NCI-H748 (cell line): Measurements from ENCODE around the gene BRSK2.
"Not testable (repeated sequence)": the region's sequence is repeated elsewhere in the genome, so short reads cannot be mapped to it uniquely, and the experiment has no call there.

Source experiments
- DNase-seq: peaks from one replicate; lab custom pipeline; 2025; ENCODE audit not compliant: unreplicated experiment; lab: John Stamatoyannopoulos, UW

BRSK2 gene

DNA sequence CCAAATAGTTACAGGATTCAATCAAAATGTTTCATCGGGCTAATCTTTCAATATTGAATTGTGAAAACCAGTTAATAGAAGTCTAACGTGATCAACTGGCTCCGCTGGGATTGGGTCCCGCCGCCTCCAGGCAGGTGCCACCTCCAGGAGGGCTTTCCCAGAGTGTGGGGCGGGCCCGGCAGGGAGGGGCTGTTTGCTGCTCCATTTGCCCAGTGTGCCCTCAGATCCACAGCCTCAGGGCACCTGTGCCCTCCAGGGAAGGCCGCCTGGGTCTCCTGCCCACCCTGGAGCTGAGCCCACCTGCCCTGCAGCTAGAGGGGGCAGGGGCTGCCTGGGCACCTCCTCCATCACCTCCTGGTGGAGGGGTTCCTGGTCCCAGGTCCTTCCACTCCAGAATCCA is 17.9 kb downstream of the BRSK2 start:
- DNase-seq: no peak

DNA sequence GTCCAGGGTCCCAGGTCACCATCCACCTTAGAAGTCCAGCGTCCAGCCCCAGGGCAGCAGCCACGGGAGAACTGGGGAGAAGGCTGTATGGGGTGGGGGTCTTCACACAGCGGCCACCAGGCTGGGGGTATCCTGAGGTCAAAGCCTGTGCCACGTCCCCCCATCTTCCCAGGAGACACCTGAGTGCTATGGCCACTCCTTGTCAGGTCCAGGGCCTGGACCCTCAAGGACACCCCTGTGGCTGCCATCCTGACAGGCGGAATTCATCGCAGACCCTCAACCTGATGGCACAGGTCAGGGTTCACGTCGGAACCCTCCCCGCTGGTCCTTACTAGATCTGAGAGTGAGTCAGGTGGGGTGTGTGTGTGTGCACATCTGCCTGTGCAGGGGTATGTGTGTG is 18.6 kb downstream of the BRSK2 start:
- no peak for DNase-seq

GRCh38 chr11:1409108-1409851 is 19.5 kb downstream of the BRSK2 start:
- DNase-seq: no peak

- not testable (repeated sequence) for DNase-seq
These were observed 20.1 kb downstream of the BRSK2 start for GRCh38 chr11:1409852-1410125.

DNA sequence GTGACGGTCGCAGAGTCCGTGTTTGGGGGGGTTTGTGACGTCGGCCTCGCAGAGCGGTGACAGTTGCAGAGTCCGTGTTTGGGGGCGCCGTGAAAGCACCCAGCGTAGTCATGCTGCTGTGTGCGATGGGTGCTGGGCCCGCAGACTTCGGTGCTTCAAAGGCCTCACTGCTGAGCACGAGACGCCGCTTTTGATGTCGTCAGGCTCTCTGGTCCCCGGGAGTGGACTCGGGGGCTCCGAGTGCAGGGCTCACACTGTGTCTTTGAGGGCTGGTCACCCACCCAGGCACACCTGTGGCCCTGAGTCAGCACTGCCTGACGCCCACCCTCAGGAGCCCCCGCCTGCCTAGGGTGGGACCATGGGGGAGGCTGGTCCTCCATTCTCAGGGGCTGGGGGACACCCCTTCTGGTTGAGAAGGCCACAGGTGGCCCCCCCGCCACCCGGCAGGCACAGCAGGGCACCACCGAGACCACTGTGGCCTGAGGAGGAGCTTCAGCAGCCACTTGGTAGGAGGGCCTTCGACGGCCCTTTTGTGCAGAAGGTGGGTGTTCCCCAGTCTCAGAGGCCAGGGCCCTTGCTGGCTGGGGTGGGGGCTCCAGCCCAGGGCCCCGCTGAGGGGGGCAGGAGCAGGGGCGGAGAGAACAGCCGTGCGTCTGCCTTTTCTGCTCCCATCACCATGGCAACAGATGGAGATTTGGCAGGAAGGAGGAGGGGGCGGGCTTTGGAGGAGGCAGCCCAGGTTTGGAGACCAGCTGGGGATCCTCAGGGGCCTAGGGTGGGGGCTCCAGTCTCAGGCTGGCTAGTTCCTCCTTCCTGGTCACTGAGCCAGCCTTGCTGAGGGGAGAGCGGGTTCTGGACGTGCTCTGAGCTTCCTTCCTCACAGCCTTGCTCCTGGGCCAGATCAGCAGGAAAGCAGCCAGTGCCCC is 20.9 kb downstream of the BRSK2 start:
- no peak for DNase-seq

- DNase-seq: no peak
These were observed 21.6 kb downstream of the BRSK2 start for GRCh38 chr11:1411301-1411700.

DNA sequence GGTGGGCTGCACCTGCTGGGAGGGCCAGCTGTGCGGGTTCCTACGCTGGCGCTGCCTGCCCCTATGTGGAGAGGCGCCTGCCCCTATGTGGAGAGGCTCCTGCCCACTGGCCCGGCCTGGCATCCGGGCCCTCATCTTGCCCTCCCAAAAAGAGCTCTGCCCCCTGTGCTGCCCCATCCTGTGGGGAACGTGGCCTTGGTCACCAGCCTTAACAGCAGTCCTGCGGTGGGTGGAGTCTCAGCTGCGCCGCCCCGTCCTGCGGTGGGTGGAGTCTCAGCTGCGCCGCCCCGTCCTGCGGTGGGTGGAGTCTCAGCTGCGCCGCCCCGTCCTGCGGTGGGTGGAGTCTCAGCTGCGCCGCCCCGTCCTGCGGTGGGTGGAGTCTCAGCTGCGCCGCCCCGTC is 22.0 kb downstream of the BRSK2 start:
- DNase-seq: not testable (repeated sequence)

DNA sequence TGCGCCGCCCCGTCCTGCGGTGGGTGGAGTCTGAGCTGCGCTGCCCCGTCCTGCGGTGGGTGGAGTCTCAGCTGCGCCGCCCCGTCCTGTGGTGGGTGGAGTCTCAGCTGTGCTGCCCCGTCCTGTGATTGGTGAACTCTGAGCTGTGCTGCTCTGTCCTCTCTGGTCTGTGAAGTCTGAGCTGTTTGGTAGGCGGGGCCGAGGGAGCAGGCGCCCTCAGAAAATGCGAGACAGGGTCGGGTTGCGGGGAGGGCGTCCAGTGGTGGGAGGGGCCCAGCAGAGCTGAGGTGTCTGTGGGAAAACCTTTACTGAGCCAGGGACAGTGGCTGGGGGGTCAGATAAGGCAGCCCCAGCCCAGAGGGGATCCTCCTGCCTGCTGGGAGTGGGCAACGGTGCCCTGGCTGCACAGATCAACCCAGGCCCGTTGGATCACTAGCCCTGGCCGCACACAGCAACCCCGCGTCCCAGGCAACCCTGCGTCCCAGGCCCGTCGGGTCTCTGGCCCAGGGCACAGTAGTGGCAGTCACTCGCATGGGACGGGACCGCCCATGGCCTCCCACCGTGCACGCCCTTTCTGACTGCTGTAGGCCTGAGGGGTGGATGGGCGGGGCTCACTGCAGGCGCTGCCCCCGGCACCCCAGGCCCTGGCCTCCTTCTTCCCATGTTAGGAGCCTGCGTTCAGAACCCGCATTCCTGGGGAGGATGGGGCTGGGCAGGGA is 22.8 kb downstream of the BRSK2 start:
- no peak for DNase-seq

GRCh38 chr11:1414650-1415049 is 24.9 kb downstream of the BRSK2 start:
- no peak for DNase-seq

DNA sequence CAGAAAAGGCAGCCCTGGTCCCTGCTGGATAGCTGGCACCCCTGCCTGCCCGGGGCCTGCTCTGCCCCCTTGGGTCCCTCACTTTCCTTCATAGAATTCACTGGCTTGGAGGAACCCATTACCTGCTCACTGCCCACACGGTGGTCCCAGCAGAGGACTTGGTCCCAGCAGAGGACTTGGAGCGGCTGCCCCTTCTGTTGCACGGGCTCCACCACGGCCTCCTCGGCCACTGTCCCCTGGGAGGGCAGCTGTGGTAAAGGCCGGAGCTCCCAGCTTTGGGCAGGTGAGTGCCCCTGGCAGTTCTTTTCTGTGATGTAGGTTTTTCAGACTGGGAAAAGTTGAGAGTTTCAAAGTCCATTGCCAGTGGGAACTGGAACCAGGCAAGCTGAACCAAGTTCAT is 25.9 kb downstream of the BRSK2 start:
- no peak for DNase-seq

- not testable (repeated sequence) for DNase-seq
These were observed 28.6 kb downstream of the BRSK2 start for GRCh38 chr11:1418192-1418795.

- no peak for DNase-seq
These were observed 30.1 kb downstream of the BRSK2 start for GRCh38 chr11:1419811-1420210.

- no peak for DNase-seq
These were observed 31.6 kb downstream of the BRSK2 start for GRCh38 chr11:1421291-1421690.

GRCh38 chr11:1422481-1422880 is 32.7 kb downstream of the BRSK2 start:
- DNase-seq: no peak

DNA sequence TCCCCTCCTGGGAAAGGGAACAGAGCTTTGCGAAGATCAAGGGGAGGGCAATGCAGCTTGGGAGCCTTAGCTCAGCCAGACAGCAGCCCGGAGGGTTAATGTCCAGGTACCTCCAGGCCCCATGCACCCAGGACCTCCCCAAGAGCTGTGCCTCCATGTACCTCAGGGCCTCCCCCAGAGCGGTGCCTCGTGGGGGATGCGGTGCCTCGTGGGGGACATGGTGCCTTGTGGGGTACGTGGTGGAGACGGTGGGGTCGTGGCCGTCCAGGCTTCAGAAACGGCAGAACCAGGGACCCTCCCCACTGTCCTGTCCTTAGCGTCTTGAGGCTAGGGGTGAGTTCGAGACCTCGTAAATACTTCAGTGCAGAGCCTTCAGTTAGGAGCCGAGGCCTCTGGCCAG is 33.2 kb downstream of the BRSK2 start:
- DNase-seq: no peak

- not testable (repeated sequence) for DNase-seq
These were observed 33.7 kb downstream of the BRSK2 start for GRCh38 chr11:1423406-1423805.

DNA sequence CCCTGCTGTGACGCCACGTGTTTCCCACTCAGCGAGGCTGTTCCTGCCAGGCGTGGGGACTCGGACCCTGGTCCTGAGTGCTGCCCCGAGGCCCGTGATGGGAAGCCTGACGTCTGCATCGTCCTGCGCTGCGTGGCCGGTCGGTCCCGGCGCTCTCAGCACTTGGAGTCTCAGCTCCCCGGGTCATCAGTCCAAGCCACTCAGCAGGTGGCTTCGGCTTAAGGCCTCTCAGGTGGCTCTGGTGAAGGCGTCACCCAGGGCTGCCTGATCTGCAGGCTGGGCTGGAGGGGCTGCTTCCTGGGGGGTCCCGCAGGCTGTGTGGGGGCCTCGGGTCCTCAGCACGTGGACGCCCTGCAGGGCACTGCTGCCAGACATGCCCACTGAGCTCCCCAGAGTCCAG is 35.3 kb downstream of the BRSK2 start:
- DNase-seq: no peak

- DNase-seq: no peak
These were observed 35.7 kb downstream of the BRSK2 start for GRCh38 chr11:1425439-1425838.

GRCh38 chr11:1428762-1429316 is 39.1 kb downstream of the BRSK2 start:
- no peak for DNase-seq

GRCh38 chr11:1433568-1433967 is 43.8 kb downstream of the BRSK2 start:
- DNase-seq: no peak

DNA sequence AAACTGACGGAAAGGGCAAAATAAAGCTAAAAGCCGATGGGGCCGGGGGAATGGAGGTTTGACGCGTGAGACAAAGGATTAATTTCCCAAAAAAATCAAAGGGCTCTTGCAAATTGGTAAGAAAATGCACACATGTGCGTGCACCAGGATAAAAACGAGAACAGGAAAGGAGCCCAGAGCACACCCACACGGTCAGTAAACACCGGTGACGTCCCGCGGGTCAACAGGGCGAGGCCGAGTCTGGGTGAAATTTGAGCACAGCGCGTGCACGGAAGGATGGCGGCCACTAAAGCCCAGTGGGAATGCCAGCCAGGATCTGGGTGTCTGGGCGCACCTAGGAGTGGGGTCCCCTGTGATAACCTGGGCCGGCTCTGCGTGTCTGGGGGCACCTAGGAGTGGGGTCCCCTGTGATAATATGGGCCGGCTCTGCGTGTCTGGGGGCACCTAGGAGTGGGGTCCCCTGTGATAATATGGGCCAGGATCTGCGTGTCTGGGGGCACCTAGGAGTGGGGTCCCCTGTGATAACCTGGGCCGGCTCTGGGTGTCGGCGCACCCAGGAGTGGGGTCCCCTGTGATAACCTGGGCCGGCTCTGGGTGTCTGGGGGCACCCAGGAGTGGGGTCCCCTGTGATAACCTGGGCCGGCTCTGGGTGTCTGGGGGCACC is 44.4 kb downstream of the BRSK2 start:
- DNase-seq: no peak
